ACC112 (cell line): ENCODE data around the gene GLT1D1.

Experiments
- H2AFZ ChIP-seq: fragments of 200-600 bp; sonication (generic); one replicate; pipeline ENCODE4 v1.6.0; 2017; ENCODE audit warnings: antibody characterized with exemption, low read length; ENCODE audit not compliant: unreplicated experiment
- H3K27ac ChIP-seq: fragments of 200-600 bp; sonication (generic); 2 replicates; pipeline ENCODE4 v1.5.1; 2014; ENCODE audit warnings: low read depth, mild to moderate bottlenecking, antibody characterized with exemption, low read length, moderate library complexity
- H3K27me3 ChIP-seq: fragments of 200-600 bp; sonication (generic); 2 replicates; pipeline ENCODE4 v1.6.1; 2014; ENCODE audit warnings: mild to moderate bottlenecking, antibody characterized with exemption, low read length, moderate library complexity, mixed read lengths; ENCODE audit not compliant: insufficient read depth
- H3K36me3 ChIP-seq: fragments of 200-600 bp; sonication (generic); 2 replicates; pipeline ENCODE4 v1.6.1; 2016; ENCODE audit warnings: mild to moderate bottlenecking, antibody characterized with exemption, low read length, moderate library complexity, mixed read lengths; ENCODE audit not compliant: insufficient read depth
- H3K4me1 ChIP-seq: fragments of 200-600 bp; sonication (generic); one replicate; pipeline ENCODE4 v1.6.1; 2016; ENCODE audit warnings: low read length, mixed read lengths; ENCODE audit not compliant: insufficient read depth, unreplicated experiment, control insufficient read depth
- H3K4me3 ChIP-seq: fragments of 200-600 bp; sonication (generic); 2 replicates; pipeline ENCODE4 v1.5.1; 2014; ENCODE audit warnings: mild to moderate bottlenecking, low read depth, low read length
- H3K79me2 ChIP-seq: fragments of 200-600 bp; sonication (generic); one replicate; pipeline ENCODE4 v1.6.0; 2016; ENCODE audit warnings: low read length; ENCODE audit not compliant: control insufficient read depth, unreplicated experiment, insufficient read depth

The GLT1D1 gene

DNA sequence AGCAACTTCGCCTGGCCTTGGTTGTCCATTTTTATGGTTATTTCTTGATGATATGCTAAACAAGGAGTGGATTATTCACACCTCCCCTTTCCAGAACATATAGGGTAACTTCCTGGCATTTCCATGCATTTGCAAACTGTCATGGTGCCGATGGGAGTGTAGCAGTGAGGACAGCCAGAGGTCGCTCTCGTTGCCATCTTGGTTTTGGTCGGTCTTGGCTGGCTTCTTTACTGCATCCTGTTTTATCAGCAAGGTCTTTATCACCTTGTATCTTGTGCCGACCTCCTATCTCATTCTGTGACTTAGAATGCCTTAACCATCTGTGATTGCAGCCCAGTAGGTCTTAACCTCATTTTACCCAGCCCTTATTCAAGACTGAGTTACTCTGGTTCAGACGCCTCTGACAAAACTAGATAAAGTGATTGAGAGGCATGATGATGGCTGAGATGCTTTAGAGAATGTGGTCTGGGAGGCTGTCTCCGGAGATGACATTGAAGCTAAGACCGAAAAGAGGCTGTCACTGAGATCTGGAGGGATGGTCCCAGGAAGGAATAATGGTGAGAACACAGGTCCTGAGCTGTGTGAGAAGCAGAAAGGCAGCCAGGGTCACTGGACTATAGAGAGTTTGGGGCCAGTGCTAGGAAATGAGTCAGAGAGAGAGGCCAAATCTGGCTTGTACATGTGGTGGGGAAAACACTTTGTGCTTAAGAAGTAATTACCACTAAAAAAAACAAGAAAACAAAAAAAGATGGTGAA lies 2.9 kb downstream of the GLT1D1 start:
- H3K4me1 ChIP-seq: no peaks in the 10 kb centered on the region
- H3K27me3 ChIP-seq: peaks cover 24% of the 10 kb centered on the region; the same call in 1 of the 2 replicates
- H3K36me3 ChIP-seq: no peaks in the 10 kb centered on the region
- H3K27ac ChIP-seq: no peak overlapping the region
- no peak overlapping the region for H3K4me3 ChIP-seq
- no peaks in the 10 kb centered on the region for H3K79me2 ChIP-seq
- no peak overlapping the region for H2AFZ ChIP-seq

DNA sequence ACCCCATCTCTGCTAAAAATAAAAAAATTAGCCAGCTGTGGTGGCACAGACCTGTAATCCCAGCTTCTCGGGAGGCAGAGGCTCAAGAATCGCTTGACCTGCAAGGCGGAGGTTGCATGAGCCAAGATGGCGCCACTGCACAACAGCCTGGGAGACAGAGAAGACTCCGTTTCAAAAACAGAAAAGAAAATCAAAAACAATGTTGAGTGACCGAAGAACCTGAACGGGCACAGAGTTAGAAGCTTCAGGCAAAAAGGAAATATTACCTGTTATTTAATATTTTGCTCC lies 3.5 kb downstream of the GLT1D1 start:
- H3K36me3 ChIP-seq: no peaks in the 10 kb centered on the region

DNA sequence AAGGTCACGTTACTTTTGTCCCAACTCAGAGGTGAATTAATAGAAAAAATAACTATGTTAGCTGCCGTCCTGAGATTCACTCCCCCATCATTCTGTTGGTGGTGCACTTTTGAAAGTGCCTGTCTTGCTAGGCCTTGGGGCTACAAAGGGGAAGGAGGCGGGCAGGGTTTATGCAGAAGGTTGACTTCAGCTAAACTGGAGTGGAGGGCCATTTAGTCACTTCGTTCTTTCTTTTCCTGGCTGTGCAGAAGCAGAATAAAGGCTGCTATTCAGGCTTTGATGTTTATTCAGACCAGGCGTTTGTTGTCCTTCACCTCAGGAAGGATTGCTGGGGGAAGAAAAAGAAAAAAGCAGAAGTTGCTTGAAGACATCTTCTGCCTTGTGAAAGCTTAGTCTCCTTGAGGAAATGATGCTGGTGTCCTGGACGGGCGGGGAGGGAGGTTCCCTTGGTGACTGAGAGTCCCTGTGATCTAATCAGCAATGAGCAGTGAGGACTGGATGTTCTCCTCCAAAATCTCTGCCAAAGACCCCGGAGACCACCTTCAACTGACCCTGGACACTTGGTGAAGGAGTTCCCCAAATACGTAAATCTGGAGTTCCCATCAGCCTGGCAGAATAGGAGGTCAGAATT lies 4.0 kb downstream of the GLT1D1 start:
- Histone ChIP-seq H2AFZ (no peak overlapping the region), H3K4me1 (no peaks in the 10 kb centered on the region), H3K36me3 (no peaks in the 10 kb centered on the region), H3K79me2 (no peaks in the 10 kb centered on the region), H3K27me3 (peaks cover 21% of the 10 kb centered on the region; the same call in 1 of the 2 replicates), H3K4me3 (no peak overlapping the region), H3K27ac (no peak overlapping the region)

More for the DNA sequence above, 3.5 kb downstream of the GLT1D1 start:
- H3K4me3 ChIP-seq: no peak overlapping the region
- no peak overlapping the region for H3K27ac ChIP-seq
- H2AFZ ChIP-seq: no peak overlapping the region
- no peaks in the 10 kb centered on the region for H3K4me1 ChIP-seq
- H3K27me3 ChIP-seq: peaks cover 24% of the 10 kb centered on the region; the same call in 1 of the 2 replicates
- H3K79me2 ChIP-seq: no peaks in the 10 kb centered on the region

DNA sequence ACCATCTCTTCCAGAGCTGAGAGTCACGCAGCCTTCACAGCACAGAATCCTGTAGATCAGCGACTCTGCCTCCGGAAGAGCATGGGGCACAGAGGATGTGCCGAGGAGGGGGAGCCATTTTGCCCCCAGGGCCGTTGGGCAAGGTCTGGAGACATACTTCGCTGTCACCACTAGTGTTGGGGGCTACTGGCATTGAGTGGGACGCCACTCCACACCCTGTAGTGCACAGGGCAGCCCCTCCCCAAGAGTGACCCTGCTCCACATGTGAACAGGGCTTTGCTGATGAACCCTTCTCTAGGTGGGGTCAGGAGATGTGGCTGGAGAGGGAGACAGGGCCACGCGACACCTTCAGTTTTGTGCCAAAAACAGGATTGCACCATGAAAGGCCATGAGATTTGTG lies 6.0 kb downstream of the GLT1D1 start:
- Histone ChIP-seq H3K36me3 (no peaks in the 10 kb centered on the region), H3K4me1 (no peaks in the 10 kb centered on the region), H3K79me2 (no peaks in the 10 kb centered on the region), H2AFZ (no peak overlapping the region), H3K27me3 (peaks cover 7% of the 10 kb centered on the region; the same call in 1 of the 2 replicates), H3K4me3 (no peak overlapping the region), H3K27ac (no peak overlapping the region)

DNA sequence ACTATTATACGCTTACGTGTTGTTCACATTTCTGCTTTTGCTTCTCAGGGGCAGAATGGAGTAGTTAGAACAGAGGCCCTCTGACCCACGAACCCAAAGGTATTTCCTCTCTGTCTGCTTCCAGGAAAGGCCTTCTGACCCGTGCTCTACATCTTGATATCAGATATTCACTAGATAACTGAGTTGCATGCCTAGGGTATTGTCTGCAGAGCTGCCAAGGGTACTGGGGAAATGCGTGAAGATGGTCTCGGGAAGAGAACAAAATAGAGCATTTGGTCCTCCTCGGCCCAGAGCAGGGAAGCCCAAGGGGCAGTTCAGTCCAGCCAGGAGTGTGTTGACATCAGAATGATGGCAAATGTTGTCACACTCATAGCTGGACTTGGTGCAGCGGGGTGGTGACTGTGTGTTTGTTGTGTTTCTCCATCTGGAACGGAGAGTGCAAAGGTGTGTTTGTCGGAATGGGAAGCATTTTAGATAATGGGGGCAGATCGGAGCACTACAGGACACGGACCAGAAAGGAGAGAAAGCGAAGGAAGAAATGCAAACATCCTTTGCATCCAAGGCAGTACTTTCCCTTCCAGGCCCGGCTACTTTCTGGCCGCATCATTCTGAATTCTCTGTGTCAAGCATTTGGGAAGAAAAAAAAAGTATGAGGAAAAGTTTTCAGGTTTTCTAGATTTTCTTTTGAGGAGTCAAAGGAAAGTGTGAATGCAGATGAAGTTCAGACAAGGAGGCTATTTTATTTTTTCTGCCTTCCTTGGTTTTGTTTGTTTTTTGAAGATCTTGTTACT lies 8.1 kb downstream of the GLT1D1 start:
- no peaks in the 10 kb centered on the region for H3K4me1 ChIP-seq
- no peak overlapping the region for H2AFZ ChIP-seq
- no peak overlapping the region for H3K4me3 ChIP-seq
- H3K27me3 ChIP-seq: peaks cover 4% of the 10 kb centered on the region; the same call in 1 of the 2 replicates
- H3K36me3 ChIP-seq: no peaks in the 10 kb centered on the region
- H3K79me2 ChIP-seq: no peaks in the 10 kb centered on the region
- no peak overlapping the region for H3K27ac ChIP-seq

DNA sequence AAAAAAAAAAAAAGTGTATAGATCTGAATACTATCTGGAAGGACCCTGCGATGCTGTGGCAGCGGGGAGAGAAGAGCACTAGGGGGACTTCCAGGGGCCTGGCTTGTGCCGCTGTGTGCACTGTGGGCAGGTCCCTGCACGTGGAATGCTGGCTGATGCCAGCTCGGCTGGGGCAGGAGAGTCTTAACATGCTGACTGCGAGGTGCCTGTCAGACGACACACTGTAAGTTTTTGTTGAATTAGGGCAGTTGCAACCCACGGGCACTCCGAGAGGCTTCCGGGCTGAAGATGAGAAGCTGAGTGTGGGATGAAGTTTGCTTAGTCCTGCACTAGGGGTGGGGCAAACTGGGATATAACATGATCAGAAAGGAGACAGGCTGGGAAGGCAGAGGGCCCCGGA lies 10.7 kb downstream of the GLT1D1 start:
- H3K36me3 ChIP-seq: no peaks in the 10 kb centered on the region
- H3K27ac ChIP-seq: no peak overlapping the region
- no peaks in the 10 kb centered on the region for H3K4me1 ChIP-seq
- H3K79me2 ChIP-seq: no peaks in the 10 kb centered on the region
- no peak overlapping the region for H2AFZ ChIP-seq
- no peak overlapping the region for H3K4me3 ChIP-seq
- peaks cover 4% of the 10 kb centered on the region; the same call in 1 of the 2 replicates for H3K27me3 ChIP-seq

DNA sequence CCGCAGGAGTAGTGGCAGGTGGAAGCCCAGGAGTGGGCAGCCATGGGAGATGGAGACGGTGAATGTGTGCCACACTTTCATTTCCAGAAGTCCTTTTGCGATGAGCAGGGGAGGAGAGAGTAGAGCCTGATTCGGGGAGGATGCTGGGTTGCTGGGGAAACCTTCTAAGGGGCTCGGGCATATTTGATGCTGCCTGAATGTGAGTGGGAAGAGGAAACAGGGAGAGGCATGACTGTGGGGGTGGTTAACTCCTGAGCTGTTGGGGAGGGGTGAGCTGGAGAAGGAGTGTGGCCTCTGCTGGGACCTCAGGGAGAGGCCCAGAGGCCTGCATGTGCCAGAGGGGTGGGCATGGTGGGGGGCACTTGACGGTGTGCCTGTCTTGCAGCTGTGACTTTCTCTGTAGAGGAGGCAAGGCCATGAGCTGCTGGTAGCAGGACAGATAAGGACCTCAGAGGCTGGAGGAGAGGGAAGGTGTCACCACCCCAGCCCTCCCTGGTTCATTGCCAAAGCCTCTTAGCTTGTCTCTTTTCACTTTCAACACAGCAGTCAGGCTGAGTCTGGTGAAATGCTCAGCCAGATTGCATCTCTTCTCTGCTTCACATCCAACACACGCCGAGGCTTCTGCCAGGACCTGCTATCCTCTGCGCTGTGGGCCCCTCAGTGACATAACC lies 11.4 kb downstream of the GLT1D1 start:
- Histone ChIP-seq H2AFZ (no peak overlapping the region), H3K27me3 (no peaks in the 10 kb centered on the region), H3K79me2 (no peaks in the 10 kb centered on the region), H3K27ac (no peak overlapping the region), H3K4me3 (no peak overlapping the region), H3K36me3 (no peaks in the 10 kb centered on the region), H3K4me1 (no peaks in the 10 kb centered on the region)

DNA sequence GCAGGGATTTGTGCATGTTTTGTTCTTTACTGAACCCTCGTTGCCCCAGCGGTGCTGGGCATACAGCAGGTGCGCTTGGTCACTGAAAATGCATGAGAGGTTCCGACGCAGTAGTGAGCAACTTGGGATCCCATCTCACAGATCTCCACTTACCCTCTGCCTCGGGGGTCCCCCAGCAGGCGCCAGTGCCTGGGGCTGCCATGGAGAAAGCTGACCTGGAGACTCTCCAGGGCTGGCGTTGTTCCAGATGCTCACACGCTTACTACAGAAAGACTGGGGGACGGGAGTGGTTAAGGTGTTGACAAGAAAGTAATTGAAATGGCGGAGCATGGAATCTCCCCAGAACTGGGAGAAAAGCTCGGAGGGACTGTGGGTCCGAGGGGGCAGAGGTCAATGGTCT lies 14.2 kb downstream of the GLT1D1 start:
- Histone ChIP-seq H2AFZ (no peak overlapping the region), H3K79me2 (no peaks in the 10 kb centered on the region), H3K27me3 (no peaks in the 10 kb centered on the region), H3K4me3 (no peak overlapping the region), H3K4me1 (no peaks in the 10 kb centered on the region), H3K36me3 (no peaks in the 10 kb centered on the region), H3K27ac (no peak overlapping the region)

DNA sequence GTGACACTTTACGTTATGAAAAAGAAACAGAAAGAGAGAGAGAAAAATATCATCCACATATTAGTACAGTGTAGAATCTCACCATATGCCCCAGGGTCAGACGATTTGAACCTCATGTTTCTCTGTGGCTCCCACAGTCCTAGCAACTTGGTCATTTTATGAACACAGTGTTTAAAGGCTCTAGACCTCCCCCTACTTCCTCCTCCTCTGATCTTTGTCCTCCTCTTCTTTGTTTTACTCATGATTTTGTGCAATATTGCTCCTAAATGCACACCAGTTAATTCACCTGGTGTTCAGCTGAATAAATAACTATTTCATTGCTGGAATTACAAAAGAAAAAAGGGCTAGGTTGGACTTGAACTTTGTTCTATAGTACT lies 18.2 kb downstream of the GLT1D1 start:
- Histone ChIP-seq H3K36me3 (no peaks in the 10 kb centered on the region), H3K4me3 (no peak overlapping the region), H2AFZ (no peak overlapping the region), H3K4me1 (no peaks in the 10 kb centered on the region), H3K27ac (no peak overlapping the region), H3K79me2 (no peaks in the 10 kb centered on the region), H3K27me3 (no peaks in the 10 kb centered on the region)

DNA sequence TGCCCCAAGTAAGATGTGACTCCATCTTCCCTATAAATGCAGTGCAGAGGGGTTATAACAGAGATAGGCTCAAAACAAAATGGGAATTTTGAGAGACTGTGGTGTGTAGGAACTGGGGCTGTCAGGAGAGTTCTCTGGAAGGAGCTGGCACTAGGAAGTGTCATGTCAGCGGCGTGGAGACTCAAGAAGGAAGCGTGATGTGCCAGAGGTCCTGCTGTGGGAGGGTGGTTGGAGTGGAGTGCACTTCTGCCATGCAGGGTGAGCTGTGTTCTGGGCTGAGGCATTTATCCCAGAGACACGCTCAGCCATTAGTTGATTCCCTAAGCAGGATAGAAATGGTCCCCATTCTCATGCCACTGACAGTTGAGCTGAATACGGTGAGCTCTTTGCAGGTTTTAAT lies 19.0 kb downstream of the GLT1D1 start:
- Histone ChIP-seq H3K4me1 (no peaks in the 10 kb centered on the region), H2AFZ (no peak overlapping the region), H3K27ac (no peak overlapping the region), H3K4me3 (no peak overlapping the region), H3K79me2 (no peaks in the 10 kb centered on the region), H3K27me3 (no peaks in the 10 kb centered on the region), H3K36me3 (no peaks in the 10 kb centered on the region)
